GM21447 (cell line): ENCODE results near the gene ACTL6A.

Experiments used
- ATAC-seq: cut with Tn5 transposase; IDR thresholded peaks from one replicate; pipeline ENCODE4 v1.9.1; 2021; ENCODE audit not compliant: unreplicated experiment

Gene ACTL6A

DNA sequence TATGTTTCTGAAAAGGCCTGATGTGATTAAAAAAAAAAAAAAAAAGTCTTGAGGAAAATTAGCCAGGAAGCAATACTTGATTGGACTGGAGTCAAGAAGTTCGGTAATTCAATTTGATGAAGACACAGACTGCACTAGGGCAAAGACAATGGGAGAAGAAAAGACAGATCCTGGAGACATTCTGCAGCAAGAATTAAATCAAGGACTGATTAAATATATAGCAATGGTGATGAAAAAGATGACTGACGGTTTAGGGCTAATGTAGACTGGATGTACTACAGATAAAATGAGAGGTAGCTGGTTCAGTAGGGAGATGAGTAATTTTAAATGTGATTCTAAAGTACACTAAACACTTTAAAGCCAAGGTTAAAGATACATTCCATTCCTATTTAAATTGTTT is 27.9 kb downstream of the ACTL6A start:
- ATAC-seq, result no peak

DNA sequence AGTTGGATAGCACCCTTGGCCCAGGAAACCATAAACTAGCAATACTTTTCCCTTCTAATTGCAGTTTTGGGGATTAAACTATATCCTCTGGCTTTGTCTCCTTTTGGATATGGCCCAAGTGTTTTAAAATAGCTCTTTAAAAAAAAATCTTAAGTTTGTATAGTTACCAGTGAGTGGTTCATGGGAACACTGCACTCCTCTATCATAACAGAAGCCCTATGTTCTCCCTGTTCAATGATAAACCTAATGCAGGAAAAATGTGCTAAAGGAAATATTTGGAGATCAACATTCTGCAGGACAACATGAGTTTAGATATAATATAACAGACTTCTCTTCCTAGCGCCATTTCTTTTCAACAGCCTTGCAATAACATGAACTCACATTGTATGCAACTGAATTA is 28.6 kb downstream of the ACTL6A start:
- no peak for ATAC-seq

- no peak for ATAC-seq
These were observed 36.8 kb downstream of the ACTL6A start for GRCh38 chr3:179599531-179599930.

GRCh38 chr3:179603321-179603720 is 40.6 kb downstream of the ACTL6A start:
- no peak for ATAC-seq

- no peak for ATAC-seq
These were observed 41.1 kb downstream of the ACTL6A start for GRCh38 chr3:179603831-179604230.

DNA sequence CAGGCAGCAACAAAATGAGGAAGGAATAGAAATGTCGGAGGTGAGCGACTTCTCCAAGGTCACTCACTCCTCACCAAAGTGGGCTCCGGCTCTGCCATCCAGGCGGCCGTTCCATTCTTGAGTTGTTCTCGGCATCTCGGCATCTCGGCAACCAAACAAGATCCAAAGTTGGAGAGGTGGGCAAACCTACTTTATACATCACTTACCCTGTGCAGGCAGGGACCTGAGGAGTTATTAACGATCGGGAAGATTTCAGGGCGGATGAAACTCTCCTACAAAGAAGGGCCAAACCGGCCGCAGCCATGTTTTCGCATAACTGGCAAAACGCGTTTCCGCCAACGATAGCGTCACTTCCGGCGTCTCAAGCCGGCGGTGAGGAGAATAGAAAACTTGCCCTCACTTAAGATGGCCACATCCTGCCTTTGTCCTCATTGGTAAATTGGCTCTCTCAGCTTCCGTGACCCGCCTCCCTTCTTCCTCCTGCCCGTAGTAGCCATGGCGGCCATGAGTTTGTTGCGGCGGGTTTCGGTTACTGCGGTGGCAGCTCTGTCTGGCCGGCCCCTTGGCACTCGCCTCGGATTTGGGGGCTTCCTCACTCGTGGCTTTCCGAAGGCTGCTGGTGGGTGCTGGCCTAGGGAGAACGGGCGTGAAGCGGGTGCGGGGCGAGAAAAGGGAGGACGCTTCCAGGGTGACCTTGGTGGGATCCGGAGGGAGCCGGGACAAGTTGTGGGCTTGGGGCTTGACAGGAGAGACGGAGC is 41.8 kb downstream of the ACTL6A start, which contains the start of the genes MRPL47 and NDUFB5:
MRPL47 (minus strand) TSS at position 318 of the 758 bp plus-strand sequence; CDS start at position 304, 14 bp downstream.
NDUFB5 (plus strand) TSS at position 474 of the 758 bp plus-strand sequence; CDS start at position 496, 22 bp downstream.
- ATAC-seq, result peak; percentile 97

DNA sequence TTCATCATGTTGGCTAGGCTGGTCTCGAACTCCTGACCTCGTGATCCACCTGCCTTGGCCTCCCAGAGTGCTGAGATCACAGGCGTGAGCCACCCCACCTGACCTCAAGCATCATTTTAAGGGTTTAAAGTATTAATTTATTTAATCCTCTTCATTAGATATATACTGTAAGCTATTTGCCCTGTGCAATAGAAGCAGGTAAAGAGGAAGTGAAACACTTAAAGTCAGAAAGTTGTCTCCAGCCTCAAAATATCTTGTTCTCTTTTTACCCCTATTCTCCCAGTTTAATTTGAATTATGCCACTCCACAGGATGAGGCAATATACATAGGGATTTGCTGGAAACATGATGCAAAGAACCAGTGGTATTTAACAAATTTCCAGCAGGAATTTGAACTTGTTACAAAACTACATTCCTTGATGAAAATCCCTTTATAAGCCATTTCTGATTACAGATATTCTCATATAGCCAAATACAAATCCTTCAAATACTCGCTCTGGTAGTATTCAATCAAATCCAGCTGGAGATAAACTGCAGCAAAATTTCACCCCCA is 43.9 kb downstream of the ACTL6A start:
- ATAC-seq, result no peak

DNA sequence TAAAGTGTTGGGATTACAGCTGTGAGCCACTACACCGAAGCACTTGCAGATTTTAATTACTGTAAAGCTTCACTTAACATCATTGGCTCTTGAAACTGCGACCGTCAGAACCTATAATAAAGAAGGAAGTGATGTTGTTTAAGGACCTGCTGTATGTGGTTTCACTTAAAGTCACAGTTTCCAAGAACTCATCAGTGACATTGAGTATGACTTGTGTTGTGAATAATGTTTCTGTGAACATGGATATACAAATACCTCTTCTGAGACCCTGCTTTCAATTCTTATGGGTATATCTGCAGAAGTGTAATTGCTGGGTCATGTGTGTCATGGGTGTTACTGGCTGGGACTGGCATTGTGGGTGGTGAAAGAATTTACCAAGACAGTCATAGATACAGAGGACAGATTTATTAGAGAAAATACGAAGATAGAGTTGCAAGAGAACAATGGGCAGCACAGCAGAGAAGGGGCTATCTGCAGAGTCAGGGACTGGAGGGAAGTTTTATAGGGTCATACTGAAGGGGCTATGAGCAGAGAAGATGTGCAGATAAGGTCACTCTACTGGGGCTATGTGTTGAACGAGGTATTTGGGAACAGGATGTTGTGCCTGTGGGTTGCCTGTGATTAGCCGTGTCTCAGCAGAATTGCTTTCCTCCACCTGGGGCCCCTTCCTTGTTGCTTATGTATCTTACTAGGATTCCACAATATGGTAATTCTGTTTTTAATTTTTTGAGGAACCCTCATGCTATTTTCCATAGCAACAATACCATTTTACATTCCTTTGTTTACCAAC is 46.4 kb downstream of the ACTL6A start:
- ATAC-seq, result peak; percentile 48

GRCh38 chr3:179610066-179610465 is 47.3 kb downstream of the ACTL6A start:
- ATAC-seq, result no peak

- ATAC-seq, result no peak
These were observed 51.1 kb downstream of the ACTL6A start for GRCh38 chr3:179613807-179614206.

DNA sequence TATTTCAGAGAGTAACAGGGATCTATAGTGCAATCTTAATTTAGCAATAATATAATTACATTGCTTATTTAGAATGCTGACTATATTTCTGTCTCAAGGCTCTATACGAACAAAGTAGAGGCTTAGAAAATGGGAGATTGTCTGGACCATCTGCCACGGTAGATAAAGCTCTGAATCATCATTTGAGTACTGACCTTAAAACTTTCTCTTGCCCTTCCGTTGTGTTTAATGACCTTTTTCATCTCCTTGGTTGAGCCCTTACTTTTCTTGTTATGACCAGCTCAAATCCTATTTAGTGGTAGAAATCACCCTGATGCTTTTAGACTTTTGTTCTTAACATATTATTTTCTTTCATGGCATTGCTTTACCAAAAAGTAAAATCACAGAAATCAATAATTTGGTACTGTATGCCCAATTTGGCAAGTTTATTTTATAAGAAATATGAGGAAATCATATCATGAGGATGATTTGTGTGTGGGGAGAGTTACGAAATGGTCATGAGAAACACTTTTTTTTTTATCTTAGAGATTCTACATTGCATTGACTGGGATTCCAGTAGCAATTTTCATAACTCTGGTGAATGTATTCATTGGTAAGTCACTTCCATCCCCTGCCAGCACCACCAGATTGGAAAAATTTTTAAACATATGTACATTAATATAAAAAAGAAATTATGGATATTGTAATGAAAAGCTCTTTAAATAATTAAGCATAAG is 52.9 kb downstream of the ACTL6A start:
- no peak for ATAC-seq

DNA sequence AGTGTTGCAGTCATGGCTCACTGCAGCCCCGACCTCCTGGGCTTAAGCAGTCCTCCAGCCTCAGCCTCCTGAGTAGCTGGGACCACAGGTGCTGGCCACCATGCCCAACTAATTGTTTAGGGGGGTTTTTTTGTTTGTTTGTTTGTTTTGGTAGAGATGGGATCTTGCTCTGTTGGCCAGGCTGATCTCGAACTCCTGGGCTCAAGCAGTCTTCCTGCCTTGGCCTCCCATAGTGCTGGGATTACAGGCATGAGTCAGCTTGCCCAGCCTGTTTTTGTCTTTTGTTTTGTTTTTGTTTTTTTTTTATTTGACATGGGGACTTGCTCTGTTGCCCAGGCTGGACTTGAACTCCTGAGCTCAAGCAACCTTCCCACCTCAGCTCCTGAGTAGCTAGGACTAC is 59.3 kb downstream of the ACTL6A start:
- ATAC-seq, result no peak

DNA sequence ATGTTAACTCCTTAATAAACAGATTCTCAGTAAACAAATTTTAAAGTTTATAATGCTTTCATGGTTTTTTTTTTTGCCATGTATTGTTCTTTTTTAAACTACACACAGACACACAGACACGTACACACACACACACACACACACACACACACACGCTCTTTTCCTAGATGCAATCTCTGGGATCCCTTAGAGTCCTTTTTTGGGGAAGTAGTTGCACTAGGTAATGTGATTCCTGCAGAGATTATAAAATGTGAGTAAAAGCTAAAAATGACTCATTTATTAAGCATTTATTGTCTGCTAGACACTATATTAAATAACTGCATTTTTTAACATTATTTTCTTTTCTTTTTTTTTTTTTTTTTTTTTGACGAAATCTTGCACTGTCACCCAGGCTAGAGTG is 61.7 kb downstream of the ACTL6A start:
- no peak for ATAC-seq

DNA sequence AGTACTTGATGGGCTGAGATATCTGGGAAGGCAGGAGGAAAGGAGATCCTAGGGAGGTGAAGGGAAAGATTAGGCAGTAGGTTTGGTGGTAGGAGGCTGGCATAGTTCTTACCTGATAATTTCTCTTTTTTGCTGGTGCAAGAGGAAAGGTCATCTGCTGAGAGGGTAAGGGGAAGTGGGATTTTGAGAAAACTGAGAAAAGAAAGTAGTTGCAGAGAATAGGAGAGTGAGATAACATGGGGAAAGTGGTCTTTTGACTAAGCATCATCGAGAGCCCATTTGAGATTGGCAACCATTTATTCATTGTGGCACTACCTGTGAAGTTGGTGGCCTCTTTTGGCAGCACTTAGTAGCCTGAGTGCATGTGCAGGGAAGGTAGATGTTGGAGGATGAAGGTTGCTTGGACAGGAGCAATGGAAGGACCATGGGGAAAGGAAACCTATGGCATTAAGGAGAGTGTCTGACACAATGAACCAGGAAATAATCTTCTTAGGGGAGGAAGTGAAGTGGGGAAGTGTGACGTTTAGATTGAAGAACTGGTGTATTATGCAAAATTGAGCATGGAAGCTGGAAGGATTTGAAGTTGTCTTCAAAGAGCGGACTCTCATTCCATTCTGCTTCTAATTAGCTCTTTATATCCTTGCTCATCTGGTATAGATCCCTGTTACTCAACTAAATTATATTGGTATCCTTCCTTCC is 68.2 kb downstream of the ACTL6A start:
- no peak for ATAC-seq
